ENCODE data around the gene PDK4.
A peak's percentile ranks its signal among the peaks of the same experiment; 100 is the strongest.
"Not testable (repeated sequence)": the region's sequence is repeated elsewhere in the genome, so short reads cannot be mapped to it uniquely, and the experiment has no call there.

Gene PDK4

GRCh38 chr7:95604397-95604796 lies 8.1 kb upstream of the PDK4 start:
- not testable (repeated sequence) for DNase-seq

GRCh38 chr7:95602421-95602820 lies 6.1 kb upstream of the PDK4 start:
- no peak for DNase-seq

GRCh38 chr7:95601316-95601715 lies 5.0 kb upstream of the PDK4 start:
- no peak for DNase-seq

GRCh38 chr7:95599069-95599468 lies 2.8 kb upstream of the PDK4 start:
- no peak for DNase-seq

- DNase-seq: no peak
Measured at GRCh38 chr7:95598511-95598910, 2.2 kb upstream of the PDK4 start.

- DNase-seq: no peak
Measured at GRCh38 chr7:95595746-95596197, 544 bp downstream of the PDK4 start.

GRCh38 chr7:95594185-95594584 lies 2.1 kb downstream of the PDK4 start:
- peak; percentile 17 for DNase-seq

GRCh38 chr7:95593343-95593742 lies 3.0 kb downstream of the PDK4 start:
- DNase-seq: no peak

GRCh38 chr7:95592570-95592969 lies 3.7 kb downstream of the PDK4 start:
- no peak for DNase-seq

GRCh38 chr7:95590387-95591248 lies 5.7 kb downstream of the PDK4 start:
- peak; percentile 12 for DNase-seq

GRCh38 chr7:95589766-95590165 lies 6.5 kb downstream of the PDK4 start:
- DNase-seq: no peak

- DNase-seq: no peak
Measured at GRCh38 chr7:95589031-95589430, 7.3 kb downstream of the PDK4 start.

GRCh38 chr7:95586951-95587301 lies 9.4 kb downstream of the PDK4 start:
- no peak for DNase-seq

GRCh38 chr7:95585426-95585789 lies 10.9 kb downstream of the PDK4 start:
- no peak for DNase-seq

- DNase-seq: no peak
Measured at GRCh38 chr7:95584769-95585425, 11.4 kb downstream of the PDK4 start.

GRCh38 chr7:95583834-95584621 lies 12.3 kb downstream of the PDK4 start:
- no peak for DNase-seq

GRCh38 chr7:95582578-95583293 lies 13.6 kb downstream of the PDK4 start:
- DNase-seq: no peak

GRCh38 chr7:95581467-95581866 lies 14.8 kb downstream of the PDK4 start:
- DNase-seq: no peak

GRCh38 chr7:95579318-95579717 lies 17.0 kb downstream of the PDK4 start:
- DNase-seq: no peak

GRCh38 chr7:95578299-95578855 lies 17.9 kb downstream of the PDK4 start:
- peak; percentile 61 for DNase-seq

GRCh38 chr7:95577137-95577536 lies 19.2 kb downstream of the PDK4 start:
- DNase-seq: no peak

GRCh38 chr7:95569720-95570119 lies 26.6 kb downstream of the PDK4 start:
- no peak for DNase-seq

- DNase-seq: no peak
Measured at GRCh38 chr7:95560674-95561073, 35.6 kb downstream of the PDK4 start.
